ENCODE measurements around the gene COX19.
"Not testable (repeated sequence)": the region's sequence is repeated elsewhere in the genome, so short reads cannot be mapped to it uniquely, and the experiment has no call there.

COX19 gene

DNA sequence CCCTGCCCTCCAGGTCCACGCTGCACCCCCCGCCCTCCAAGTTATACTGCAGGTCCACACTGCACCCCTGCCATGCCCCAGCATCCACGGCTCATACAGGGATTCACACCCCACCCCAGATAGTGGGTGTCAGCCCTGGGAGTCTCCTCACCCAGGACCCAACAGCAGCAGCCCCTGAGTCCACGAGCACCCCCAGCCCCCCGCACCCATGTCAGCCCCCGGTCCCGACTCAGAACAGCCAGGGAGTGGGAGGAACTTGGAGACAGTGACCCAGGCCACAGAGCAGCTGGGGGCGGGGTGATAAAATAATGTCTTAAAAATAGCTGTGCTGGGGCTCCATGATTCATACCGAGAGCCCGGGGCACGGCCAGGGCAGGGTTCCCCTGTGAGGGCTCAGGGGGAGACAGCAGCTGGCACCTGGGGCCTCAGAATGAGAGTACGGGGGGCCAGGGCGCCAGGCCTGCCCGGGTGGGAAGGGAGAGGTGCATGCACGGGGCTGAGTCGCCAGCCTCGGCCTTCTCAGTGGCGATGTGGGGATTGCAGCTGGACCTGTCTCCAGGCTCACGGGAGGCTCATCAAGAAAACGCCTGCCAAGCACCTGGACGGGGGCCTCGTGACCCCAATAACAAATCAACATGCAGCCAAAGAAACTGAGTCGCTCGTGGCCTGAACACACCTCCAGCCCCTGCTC, 50.7 kb downstream of the COX19 start:
- TF ChIP-seq, protein P1, sequence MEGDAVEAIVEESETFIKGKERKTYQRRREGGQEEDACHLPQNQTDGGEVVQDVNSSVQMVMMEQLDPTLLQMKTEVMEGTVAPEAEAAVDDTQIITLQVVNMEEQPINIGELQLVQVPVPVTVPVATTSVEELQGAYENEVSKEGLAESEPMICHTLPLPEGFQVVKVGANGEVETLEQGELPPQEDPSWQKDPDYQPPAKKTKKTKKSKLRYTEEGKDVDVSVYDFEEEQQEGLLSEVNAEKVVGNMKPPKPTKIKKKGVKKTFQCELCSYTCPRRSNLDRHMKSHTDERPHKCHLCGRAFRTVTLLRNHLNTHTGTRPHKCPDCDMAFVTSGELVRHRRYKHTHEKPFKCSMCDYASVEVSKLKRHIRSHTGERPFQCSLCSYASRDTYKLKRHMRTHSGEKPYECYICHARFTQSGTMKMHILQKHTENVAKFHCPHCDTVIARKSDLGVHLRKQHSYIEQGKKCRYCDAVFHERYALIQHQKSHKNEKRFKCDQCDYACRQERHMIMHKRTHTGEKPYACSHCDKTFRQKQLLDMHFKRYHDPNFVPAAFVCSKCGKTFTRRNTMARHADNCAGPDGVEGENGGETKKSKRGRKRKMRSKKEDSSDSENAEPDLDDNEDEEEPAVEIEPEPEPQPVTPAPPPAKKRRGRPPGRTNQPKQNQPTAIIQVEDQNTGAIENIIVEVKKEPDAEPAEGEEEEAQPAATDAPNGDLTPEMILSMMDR (IDR thresholded peaks at IDR 0.05; ENCODE audit: low read depth, low read length), result no peak

DNA sequence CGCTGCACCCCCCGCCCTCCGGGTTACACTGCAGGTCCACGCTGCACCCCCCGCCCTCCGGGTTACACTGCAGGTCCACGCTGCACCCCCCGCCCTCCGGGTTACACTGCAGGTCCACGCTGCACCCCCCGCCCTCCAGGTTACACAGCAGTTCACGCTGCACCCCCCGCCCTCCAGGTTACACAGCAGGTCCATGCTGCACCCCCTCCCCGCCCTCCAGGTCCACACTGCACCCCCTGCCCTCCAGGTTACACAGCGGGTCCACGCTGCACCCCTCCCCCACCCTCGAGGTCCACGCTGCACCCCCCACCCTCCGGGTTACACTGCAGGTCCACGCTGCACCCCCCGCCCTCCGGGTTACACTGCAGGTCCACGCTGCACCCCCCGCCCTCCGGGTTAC, 51.3 kb downstream of the COX19 start:
- H3K4me3 ChIP-seq (ENCODE audit: low read depth, low read length), result not testable (repeated sequence)

More for the DNA sequence above, 50.7 kb downstream of the COX19 start:
- no peak overlapping the region for H3K4me3 ChIP-seq (ENCODE audit: low read depth, low read length)

DNA sequence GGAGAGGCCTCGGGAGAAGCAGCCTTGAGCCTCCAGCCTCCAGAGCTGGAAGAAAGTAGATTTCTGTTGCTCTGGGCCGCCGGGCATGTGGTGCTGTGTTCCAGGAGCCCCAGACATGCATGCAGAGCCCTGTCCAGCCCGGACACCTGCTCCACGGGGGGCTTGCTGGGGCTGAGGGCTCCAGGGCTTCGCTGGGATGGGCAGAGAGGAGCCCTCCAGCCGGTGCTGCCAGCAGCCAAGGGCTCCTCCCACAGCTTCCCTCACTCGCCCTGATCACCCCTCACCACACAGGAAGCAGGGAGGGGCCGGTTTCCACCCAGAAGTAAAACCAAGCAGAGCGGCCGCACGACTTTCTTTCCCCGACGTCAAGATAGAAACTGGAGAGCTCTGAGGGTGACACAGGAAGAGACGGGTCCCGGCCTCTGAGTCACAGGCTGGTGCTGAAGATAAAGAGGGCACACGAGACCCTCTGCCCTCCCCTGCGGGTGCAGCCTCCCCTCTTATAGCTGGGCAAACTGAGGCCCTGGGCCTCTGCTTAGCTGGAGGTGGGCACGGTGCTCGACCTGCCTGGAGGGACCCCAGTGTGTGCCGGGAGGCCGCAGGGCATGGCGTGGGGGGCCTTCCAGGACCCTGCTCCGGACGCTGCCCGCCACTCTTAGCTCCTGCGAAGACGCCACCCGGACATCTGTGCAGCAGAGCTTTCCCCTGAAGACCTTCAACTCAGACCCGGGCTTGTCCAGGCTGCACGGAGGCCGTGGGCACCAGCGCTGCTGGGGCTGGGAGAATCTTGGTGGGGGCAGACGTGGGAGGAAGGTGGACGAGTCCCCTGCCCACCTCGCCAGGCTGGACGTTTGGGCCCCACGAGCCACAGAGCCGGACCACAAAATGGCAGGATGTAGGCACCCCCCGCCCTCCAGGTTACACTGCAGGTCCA, 52.0 kb downstream of the COX19 start:
- TF ChIP-seq, protein P1 (IDR thresholded peaks at IDR 0.05; ENCODE audit: low read depth, low read length), result no peak
- H3K4me3 ChIP-seq (ENCODE audit: low read depth, low read length), result no peak overlapping the region

DNA sequence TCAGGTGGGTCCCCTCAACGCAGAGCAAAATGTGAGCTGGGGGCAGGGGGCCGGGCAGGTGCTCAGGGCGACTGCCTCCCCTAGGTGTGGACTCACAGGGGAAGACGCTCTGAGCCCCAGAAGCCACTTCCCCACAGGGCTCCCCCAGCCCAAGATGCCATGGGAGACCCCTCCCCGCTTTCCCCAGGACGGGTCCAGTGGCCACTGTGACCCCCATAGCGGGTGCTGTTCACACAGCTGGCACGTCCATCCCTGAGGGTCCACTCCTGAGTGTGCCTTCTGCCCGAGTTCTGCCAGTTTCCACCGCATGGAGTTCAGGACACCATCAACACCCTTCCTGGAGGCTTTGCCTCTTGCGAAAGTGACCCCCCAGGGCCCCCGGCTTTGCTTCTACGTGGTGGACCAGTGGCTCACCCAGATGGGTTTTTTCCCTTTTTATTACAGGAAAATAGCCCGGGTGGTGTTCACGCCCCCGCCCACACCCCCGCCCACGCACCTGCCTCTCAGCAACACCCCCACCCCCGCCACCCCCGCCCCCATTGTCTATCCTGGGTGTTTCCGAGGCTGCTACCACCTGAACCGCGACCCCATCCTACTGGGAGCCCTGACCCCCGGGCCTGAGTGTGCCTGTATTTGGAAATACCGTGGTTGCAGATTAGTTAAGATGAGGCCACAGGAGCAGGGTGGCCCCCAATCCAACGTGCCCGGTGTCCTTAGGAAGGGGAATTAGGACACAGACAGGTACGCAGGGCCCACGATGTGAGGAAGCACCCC, 52.8 kb downstream of the COX19 start:
- no peak overlapping the region for H3K4me3 ChIP-seq (ENCODE audit: low read depth, low read length)
- TF ChIP-seq, protein P1 (IDR thresholded peaks at IDR 0.05; ENCODE audit: low read depth, low read length), result no peak

DNA sequence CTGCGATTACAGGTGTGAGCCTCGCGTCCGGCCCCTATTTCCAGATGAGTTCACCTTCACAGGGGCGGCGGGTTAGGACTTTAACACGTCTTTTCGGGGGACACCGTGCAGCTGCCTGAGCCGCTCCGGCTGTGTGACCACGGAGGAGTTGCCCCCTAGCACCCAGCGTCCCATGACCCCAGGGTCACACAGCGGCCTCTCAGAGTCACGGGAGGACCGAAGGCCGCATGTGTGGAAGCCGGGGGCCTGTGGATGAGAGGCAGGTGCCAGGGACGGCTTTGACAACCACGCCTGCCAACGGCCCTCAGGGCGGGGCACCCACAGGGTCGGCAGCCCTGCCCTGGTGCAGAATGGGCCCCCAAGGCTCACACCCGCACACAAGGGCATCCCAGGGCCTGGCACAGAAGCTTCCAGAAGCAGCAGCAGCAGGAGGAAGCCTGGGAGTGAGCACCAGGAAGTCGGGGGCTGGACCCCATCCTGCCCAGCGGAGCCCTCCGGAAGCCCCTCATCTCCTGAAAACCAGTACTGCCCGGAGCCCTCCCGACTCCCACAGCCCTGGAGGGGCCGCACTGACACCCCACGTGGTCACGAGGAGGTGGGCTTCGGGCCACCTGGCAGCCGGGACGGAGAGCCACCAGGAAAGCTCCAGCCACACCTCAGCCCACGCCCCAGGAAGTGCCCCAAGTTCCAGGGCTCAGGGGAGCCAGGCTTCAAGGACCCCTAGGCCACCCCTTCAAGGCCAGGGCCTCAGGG, 53.6 kb downstream of the COX19 start:
- no peak overlapping the region for H3K4me3 ChIP-seq (ENCODE audit: low read depth, low read length)
- TF ChIP-seq, protein P1 (IDR thresholded peaks at IDR 0.05; ENCODE audit: low read depth, low read length), result no peak

DNA sequence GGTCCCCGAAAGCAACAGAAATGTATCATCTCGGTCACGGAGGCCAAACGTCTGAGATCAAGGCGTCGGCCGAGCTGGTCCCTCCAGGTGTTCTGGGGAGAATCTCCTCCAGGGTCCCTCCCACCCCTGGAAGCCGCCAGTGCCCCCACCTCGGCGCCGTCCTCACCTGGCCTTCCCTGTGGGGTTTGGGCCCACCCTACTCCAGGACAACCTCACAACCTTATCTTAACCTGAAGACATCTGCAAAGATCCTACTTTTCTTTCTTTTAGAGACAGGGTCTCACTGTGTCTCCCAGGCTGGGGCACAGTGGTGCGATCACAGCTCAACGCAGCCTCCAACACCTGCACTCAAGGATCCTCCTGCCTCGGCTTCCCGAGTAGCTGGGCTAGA, 54.3 kb downstream of the COX19 start:
- no peak overlapping the region for H3K4me3 ChIP-seq (ENCODE audit: low read depth, low read length)
- TF ChIP-seq, protein P1 (IDR thresholded peaks at IDR 0.05; ENCODE audit: low read depth, low read length), result no peak

Measured in WI38 (cell line).